ENCODE results near the gene SPESP1.

SPESP1 gene

DNA sequence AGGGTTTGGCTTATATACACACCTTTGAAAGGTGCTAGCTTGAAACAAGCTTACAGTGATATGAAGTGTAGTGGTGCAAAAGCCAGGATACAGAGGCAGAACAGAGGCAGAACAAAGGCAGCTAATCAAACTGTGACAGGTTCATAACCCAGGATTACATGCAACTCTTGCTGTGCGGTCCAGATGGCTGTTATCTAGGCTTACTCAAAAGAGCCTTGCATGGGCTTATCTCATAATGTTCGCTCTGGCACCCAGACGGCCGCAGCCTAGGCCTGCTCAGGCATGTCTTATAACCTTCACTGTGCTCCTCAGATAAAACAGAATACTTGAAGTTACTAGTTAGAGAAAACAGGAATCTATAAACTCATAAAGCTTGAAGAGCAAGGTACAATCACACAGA lies 61.4 kb downstream of the SPESP1 start:
- no peak for DNase-seq (ENCODE audit: low spot score)

DNA sequence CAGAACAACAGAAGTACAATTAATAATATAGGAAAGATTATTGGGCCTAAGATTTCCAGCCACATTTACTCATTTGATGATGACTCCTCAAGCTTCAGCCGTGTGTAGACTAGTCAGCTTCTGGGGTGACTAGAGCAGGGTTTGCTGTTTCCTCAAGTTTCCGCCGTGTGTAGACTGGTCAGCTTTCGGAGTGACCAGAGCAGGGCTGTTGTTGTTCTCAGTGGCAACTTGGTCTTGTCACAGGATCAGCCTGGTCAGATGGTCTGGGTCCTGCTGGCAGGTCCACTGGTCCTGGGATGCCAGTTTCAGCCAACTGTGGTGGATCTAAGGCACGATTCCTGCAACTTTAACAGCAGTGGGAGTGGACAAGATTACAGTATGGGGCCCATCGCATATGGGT lies 62.4 kb downstream of the SPESP1 start:
- no peak for DNase-seq (ENCODE audit: low spot score)

DNA sequence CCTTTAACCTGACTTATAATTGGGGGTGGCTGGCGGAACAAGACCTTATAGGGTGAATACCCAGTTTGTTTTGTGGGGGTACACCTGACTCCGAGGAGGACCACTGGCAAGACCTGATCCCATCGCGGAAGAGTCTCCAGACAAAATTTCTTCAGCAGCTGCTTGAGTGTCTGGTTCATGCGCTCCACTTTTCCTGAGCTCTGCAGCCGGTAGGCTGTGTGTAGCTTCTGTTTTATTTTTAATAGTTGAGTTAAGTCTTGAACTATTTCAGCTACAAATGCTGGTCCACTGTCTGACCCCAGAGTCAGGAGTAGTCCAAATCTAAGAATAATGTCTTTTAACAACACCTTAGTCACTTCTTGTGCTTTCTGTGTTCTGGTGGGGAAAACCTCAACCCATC lies 63.0 kb downstream of the SPESP1 start:
- DNase-seq (ENCODE audit: low spot score): no peak

DNA sequence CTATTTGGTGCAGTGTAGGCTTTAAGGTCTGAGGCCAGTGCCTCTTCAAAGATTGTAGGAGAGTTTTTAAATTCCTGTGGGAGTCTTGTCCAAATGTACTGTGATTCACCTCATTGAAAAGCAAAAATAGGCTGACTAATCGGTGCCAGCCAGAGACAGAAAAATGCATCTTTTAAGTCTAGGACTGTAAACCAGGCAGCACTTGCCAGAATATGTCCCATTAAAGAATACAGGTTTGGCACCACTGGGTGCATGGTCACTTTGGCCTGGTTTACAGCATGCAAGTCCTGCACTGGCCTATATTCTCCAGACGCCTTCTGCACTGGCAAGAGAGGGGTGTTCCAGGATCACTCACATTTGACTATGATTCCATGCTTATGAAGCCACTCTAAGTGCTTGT lies 63.8 kb downstream of the SPESP1 start:
- no peak for DNase-seq (ENCODE audit: low spot score)

DNA sequence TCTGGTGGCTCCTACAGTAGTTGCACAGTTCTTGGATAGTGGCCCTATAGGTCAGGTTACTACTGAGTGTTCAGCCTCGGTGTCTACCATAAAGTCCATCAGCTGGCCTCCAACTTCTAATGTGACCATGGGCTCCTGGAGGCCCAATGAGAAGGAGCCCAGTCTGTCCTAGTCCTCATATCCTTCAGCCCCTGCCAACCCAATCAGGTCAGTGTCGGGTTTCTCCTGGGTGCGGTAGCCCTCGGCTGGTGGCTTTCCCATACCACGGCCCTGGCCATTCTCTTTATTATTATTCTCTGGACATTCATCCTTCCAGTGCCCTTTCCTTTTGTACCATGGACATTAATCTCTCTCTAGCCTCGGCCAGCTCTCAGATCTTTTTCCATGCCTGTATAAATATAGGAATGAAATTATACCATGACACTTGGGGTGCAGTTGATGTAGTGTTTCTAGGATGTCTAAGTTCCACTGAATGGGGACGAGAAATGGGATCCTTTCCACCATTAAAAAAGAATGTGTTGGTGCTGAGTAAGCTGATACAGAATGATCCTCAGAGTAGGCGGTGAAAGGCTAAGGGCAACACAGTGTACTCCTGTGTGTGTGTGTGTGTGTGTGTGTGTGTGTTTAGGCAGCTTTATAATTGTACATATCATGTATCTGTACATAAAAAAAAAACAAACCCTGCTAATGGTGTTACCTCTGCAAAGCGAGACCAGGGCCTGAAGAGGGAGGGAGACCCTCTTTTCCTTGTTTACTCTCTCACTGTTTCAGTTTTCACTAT lies 64.8 kb downstream of the SPESP1 start:
- DNase-seq (ENCODE audit: low spot score): no peak

All from putamen (tissue), 1 donor.